Gastrocnemius medialis (tissue), 4 donors: Measurements from ENCODE around the gene AGAP3. TPM values are rescaled to one million over a fixed set of nuclear protein-coding genes. Genes with fewer than 3 reads are reported as not detected.
A peak's percentile ranks its signal among the peaks of the same experiment; 100 is the strongest.

Experiments
- ATAC-seq, 2 donors: fragments of 150-250 bp; one replicate each; pipeline ENCODE4 v1.9.1; 2016
- DNase-seq, 2 donors: peaks; one replicate each; pipeline ENCODE4 v3.0.0-alpha.2; 2019
- H3K27ac ChIP-seq, 4 donors: fragments of 200-600 bp; sonication (generic); 1 replicate in 1 of 4; 2 replicates in 3 of 4; pipeline ENCODE4 v1.5.1; 2016 to 2018; ENCODE audit warnings: mild to moderate bottlenecking in 2 of 4, moderate library complexity in 1 of 4
- H3K27me3 ChIP-seq, 3 donors: fragments of 200-600 bp; sonication (generic) in 2 of 3; 1 replicate in 1 of 3; 2 replicates in 2 of 3; pipeline versions ENCODE4 v1.5.1 to v1.6.0; 2016 to 2019; ENCODE audit warnings: mild to moderate bottlenecking in 1 of 3, moderate library complexity in 1 of 3
- H3K36me3 ChIP-seq, 2 donors: fragments of 200-600 bp; sonication (generic) in 1 of 2; one replicate each; pipeline ENCODE4 v1.5.1; 2017 to 2018
- H3K4me1 ChIP-seq, 2 donors: fragments of 200-600 bp; sonication (generic) in 1 of 2; one replicate each; pipeline ENCODE4 v1.5.1; 2016 to 2017; ENCODE audit warnings: mild to moderate bottlenecking in 2 of 2
- H3K4me3 ChIP-seq, 4 donors: fragments of 200-600 bp; sonication (generic) in 3 of 4; 1 replicate in 1 of 4; 2 replicates in 3 of 4; pipeline ENCODE4 v1.5.1; 2016 to 2019; ENCODE audit warnings: mild to moderate bottlenecking in 2 of 4
- H3K9me3 ChIP-seq, 3 donors: fragments of 200-600 bp; sonication (generic) in 2 of 3; 1 replicate in 1 of 3; 2 replicates in 2 of 3; pipeline ENCODE4 v1.5.1; 2016 to 2019
- POLR2A ChIP-seq, 2 donors: fragments of 450-650 bp; IDR thresholded peaks; one replicate each; pipeline ENCODE4 v1.6.1; 2017; ENCODE audit warnings: antibody characterized with exemption in 2 of 2, mild to moderate bottlenecking in 2 of 2, moderate library complexity in 2 of 2
- in situ Hi-C, 4 donors: fragments of 200-750 bp; cut with MboI; loops; one replicate each; pipeline versions ENCODE4 v1.15.0 to v1.8.0; 2017; ENCODE audit warnings: low sequenced_read_pairs in 4 of 4
- intact Hi-C: fragments of 100-400 bp; cut with DNase I; formaldehyde crosslinking; loops from one replicate; pipeline ENCODE4 v1.15.1; 2023; ENCODE audit warnings: low total_unique reads
- total RNA-seq, 4 donors: library from RNA; depleted of rRNA; stranded (reverse); fragments of >200 nt; gene quantifications; one replicate each; pipeline versions ENCODE4 v1.1.0 to v1.2.3, GENCODE V29; 2016
- TF ChIP-seq, protein P1 (sequence below), 5 experiments: fragments of 450-650 bp in 3 of 5; fragments of 200-600 bp in 2 of 5; sonication (generic) in 2 of 5; IDR thresholded peaks in 4 of 5; conservative IDR thresholded peaks in 1 of 5; 1 replicate in 4 of 5; 2 replicates in 1 of 5; pipeline ENCODE4 v1.5.1; 2016 to 2019; ENCODE audit warnings: antibody characterized with exemption in 5 of 5, mild to moderate bottlenecking in 3 of 5, moderate library complexity in 3 of 5

Gene AGAP3
- total RNA-seq = 10 to 100 TPM; 31.1 to 65.3 (median 36.3) TPM

DNA sequence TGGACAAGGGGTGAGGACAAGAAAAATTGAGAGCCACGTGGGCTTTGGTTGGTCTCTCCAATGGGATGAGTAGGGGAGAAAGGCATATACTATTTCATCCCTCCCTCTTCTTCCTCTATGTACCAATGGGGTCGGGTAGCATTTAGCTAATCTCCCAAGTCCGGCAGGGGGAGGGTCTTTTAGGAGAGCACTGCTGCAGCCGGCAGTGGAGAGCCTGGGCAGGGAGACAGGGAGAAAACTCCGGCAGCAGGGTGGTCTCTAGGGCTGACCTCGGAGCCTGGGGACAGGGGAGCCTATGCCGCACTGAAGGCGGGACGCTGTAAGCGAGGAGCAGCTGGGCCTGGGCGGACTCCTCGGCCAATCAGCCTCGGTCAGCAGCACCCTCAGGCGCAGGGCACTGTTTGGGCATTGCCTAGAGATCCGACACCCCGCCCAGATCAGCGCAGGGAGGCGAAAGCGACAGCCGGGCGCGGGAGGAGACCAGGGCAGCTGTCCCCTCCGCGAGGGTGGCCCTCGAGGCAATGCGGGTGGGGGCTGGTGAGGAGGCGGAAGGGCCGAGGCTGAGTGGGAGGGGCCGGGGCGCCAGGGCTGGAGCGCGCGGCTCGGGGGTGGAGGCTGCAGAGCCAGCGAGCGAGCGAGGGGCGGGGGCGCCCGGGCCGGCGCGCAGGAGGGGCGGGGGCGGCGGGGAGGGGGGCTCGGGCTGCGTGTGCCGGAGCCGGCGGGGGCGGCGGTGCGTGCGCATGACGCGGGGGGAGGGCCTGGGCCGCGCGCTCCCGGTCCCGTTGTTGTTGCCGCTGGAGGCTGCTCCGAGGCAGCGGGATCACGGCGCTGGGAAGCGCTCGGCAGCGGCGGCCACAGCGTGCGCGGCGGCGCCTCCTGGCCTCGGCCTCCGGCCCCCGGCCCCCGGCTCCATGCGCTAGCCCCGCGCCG lies at the start of gene AGAP3:
TSS of gene AGAP3 (plus strand) at position 785 of the 930 bp plus-strand sequence. CDS start 267 bp downstream, outside the sequence.
- peaks cover 44 to 56% of the 10 kb centered on the region in 2 donors for H3K4me1 ChIP-seq
- intact Hi-C loops = loop anchor here (1.0 to 10.0 kb wide), 5 partner anchors 27 to 1379 kb away; partner anchors contain the start of genes ABCB8, ABCF2 and SLC4A2
- no peaks in the 10 kb centered on the region for H3K36me3 ChIP-seq

GRCh38 chr7:151038951-151039849 lies 47.1 kb upstream of the AGAP3 start:
- peak; percentile 69 to 73 for ATAC-seq
- H3K36me3 ChIP-seq = peaks cover 0 to 40% of the 10 kb centered on the region in 2 donors
- in situ Hi-C loops = loop anchor here in 1 of 4 donors (10.0 kb wide), 1 partner anchor 66 kb away; no protein-coding TSS in a partner anchor

More for the DNA sequence above, at the start of gene AGAP3:
- in situ Hi-C loops = no loop called here
- ATAC-seq (peak; percentile 44 to 55), DNase-seq (peak; percentile 83 to 86)
- Histone ChIP-seq H3K27me3 (no peaks in the 10 kb centered on the region), H3K4me3 (peak within 1 kb of the TSS; percentile 72 to 95 (median 84)), H3K27ac (peak within 1 kb of the TSS; percentile 86 to 96 (median 92)), H3K9me3 (no peaks in the 10 kb centered on the region)
- TF ChIP-seq, protein P1, sequence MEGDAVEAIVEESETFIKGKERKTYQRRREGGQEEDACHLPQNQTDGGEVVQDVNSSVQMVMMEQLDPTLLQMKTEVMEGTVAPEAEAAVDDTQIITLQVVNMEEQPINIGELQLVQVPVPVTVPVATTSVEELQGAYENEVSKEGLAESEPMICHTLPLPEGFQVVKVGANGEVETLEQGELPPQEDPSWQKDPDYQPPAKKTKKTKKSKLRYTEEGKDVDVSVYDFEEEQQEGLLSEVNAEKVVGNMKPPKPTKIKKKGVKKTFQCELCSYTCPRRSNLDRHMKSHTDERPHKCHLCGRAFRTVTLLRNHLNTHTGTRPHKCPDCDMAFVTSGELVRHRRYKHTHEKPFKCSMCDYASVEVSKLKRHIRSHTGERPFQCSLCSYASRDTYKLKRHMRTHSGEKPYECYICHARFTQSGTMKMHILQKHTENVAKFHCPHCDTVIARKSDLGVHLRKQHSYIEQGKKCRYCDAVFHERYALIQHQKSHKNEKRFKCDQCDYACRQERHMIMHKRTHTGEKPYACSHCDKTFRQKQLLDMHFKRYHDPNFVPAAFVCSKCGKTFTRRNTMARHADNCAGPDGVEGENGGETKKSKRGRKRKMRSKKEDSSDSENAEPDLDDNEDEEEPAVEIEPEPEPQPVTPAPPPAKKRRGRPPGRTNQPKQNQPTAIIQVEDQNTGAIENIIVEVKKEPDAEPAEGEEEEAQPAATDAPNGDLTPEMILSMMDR (IDR thresholded peaks at IDR 0.05 in 4 of 5, conservative IDR thresholded peaks at IDR 0.05 in 1 of 5) = no peak
- TF ChIP-seq POLR2A (IDR thresholded peaks at IDR 0.05) = peak; percentile 79 to 85

DNA sequence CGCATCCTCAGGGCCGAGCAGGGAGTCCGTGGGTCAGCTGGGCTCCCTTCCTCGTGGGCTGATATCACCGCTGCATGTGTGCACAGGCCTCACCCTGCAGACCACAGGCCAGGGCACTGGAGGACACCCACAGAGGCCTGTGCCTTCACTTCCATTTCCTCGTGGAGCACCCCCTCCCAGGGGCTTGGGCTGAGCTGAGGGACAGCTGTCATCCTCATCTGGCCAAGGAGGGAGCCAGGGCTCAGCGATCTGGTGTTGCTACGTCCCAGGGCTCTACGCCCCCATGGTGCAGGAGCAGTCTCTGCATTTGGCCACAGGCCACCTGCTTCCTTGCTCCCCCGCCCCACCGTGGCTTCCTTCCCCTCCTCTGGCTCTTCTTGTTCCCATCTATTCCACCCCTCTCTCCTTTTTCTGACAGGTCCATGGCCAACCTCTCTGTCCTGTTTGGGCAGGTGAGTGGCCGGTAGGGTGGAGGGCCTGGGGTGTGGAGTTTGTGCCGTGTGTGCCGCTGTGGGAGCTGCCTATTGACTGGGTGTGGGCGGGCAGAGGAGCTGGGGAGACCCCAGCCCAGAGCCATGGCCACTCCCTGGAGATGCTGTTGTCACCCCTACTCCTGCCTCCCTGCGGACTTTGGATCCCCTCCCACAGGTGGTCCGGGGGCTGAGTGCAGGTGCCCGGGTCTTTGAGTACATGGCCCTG lies 46.3 kb upstream of the AGAP3 start:
- in situ Hi-C loops = loop anchor here in 2 of 4 donors (10.0 kb wide), 1 partner anchor 65 kb away; no protein-coding TSS in a partner anchor
- DNase-seq (no peak), ATAC-seq (no peak)
- Histone ChIP-seq H3K27ac (no peak overlapping the region), H3K36me3 (peaks cover 0 to 46% of the 10 kb centered on the region in 2 donors), H3K9me3 (no peaks in the 10 kb centered on the region), H3K4me1 (peaks cover 6 to 7% of the 10 kb centered on the region in 2 donors), H3K27me3 (no peaks in the 10 kb centered on the region), H3K4me3 (no peak overlapping the region)
- intact Hi-C loops = no loop called here
- TF ChIP-seq, protein P1 (IDR thresholded peaks at IDR 0.05 in 4 of 5, conservative IDR thresholded peaks at IDR 0.05 in 1 of 5) = no peak
- no peak for TF ChIP-seq POLR2A (IDR thresholded peaks at IDR 0.05)

More at GRCh38 chr7:151038951-151039849, 47.1 kb upstream of the AGAP3 start:
- no peaks in the 10 kb centered on the region for H3K27me3 ChIP-seq
- H3K4me1 ChIP-seq = peaks cover 13% of the 10 kb centered on the region in 2 donors
- TF ChIP-seq POLR2A (IDR thresholded peaks at IDR 0.05) = no peak
- TF ChIP-seq, protein P1 (IDR thresholded peaks at IDR 0.05 in 4 of 5, conservative IDR thresholded peaks at IDR 0.05 in 1 of 5) = no peak
- DNase-seq = peak; percentile 40 to 50
- H3K4me3 ChIP-seq = no peak overlapping the region
- H3K27ac ChIP-seq = peak overlapping the region in 1 of 4 donors; percentile 18
- no peaks in the 10 kb centered on the region for H3K9me3 ChIP-seq
- intact Hi-C loops = no loop called here
